ENCODE results near the gene CNGA1. TPM values are rescaled to one million over a fixed set of nuclear protein-coding genes. Genes with fewer than 3 reads are reported as not detected.

The CNGA1 gene
- total and polyA plus RNA-seq, 7 donors, result 0.15 to 1.1 (median 0.62) TPM

- no peak for DNase-seq
- ATAC-seq, result no peak
- Histone ChIP-seq H3K9me3 (no peaks in the 10 kb centered on the region), H3K27me3 (ENCODE audit: insufficient read depth in 3 of 3, low read length in 2 of 3) (no peaks in the 10 kb centered on the region), H3K4me3 (no peak overlapping the region), H3K36me3 (ENCODE audit: insufficient read depth in 1 of 2, low read depth in 1 of 2) (no peaks in the 10 kb centered on the region), H3K27ac (no peak overlapping the region), H3K4me1 (peaks cover 4% of the 10 kb centered on the region)
- TF ChIP-seq CTCF (IDR thresholded peaks at IDR 0.05), result no peak
- whole genome bisulfite sequencing, 3 donors, result 67 to 90% (median 77%) methylated on average over 4 of the region's 4 CpGs
- intact Hi-C loops (cut with DNase I), result no loop called here
Measured at GRCh38 chr4:48041535-48042137, 25.2 kb upstream of the CNGA1 start.

- no peak for TF ChIP-seq CTCF (IDR thresholded peaks at IDR 0.05)
Measured at GRCh38 chr4:48039561-48039960, 23.1 kb upstream of the CNGA1 start.

GRCh38 chr4:48038666-48039065 lies 22.2 kb upstream of the CNGA1 start:
- WGBS, 3 donors, result 10 to 17% (median 14%) methylated on average over 2 of the region's 2 CpGs
- no peaks in the 10 kb centered on the region for H3K36me3 ChIP-seq (ENCODE audit: insufficient read depth in 1 of 2, low read depth in 1 of 2)
- no peaks in the 10 kb centered on the region for H3K9me3 ChIP-seq
- DNase-seq (no peak), ATAC-seq (no peak)
- H3K4me3 ChIP-seq, result no peak overlapping the region
- intact Hi-C loops (cut with DNase I), result no loop called here
- no peak overlapping the region for H3K27ac ChIP-seq
- H3K4me1 ChIP-seq, result no peaks in the 10 kb centered on the region
- no peak for TF ChIP-seq CTCF (IDR thresholded peaks at IDR 0.05)
- no peaks in the 10 kb centered on the region for H3K27me3 ChIP-seq (ENCODE audit: insufficient read depth in 3 of 3, low read length in 2 of 3)

More at GRCh38 chr4:48039561-48039960, 23.1 kb upstream of the CNGA1 start:
- H3K36me3 ChIP-seq (ENCODE audit: insufficient read depth in 1 of 2, low read depth in 1 of 2), result no peaks in the 10 kb centered on the region
- no peaks in the 10 kb centered on the region for H3K27me3 ChIP-seq (ENCODE audit: insufficient read depth in 3 of 3, low read length in 2 of 3)
- no peak for DNase-seq
- intact Hi-C loops (cut with DNase I), result no loop called here
- ATAC-seq, result no peak
- H3K4me1 ChIP-seq, result no peaks in the 10 kb centered on the region
- no peak overlapping the region for H3K4me3 ChIP-seq
- H3K27ac ChIP-seq, result no peak overlapping the region
- H3K9me3 ChIP-seq, result no peaks in the 10 kb centered on the region

GRCh38 chr4:48037117-48037462 lies 20.6 kb upstream of the CNGA1 start:
- Histone ChIP-seq H3K4me3 (no peak overlapping the region), H3K27ac (no peak overlapping the region), H3K9me3 (no peaks in the 10 kb centered on the region), H3K4me1 (peaks cover 6% of the 10 kb centered on the region), H3K36me3 (ENCODE audit: insufficient read depth in 1 of 2, low read depth in 1 of 2) (no peaks in the 10 kb centered on the region), H3K27me3 (ENCODE audit: insufficient read depth in 3 of 3, low read length in 2 of 3) (no peaks in the 10 kb centered on the region)
- intact Hi-C loops (cut with DNase I), result no loop called here
- ATAC-seq, result no peak
- no peak for TF ChIP-seq CTCF (IDR thresholded peaks at IDR 0.05)
- DNase-seq, result no peak
- WGBS, 3 donors, result 73 to 78% (median 73%) methylated on average over 2 of the region's 2 CpGs

DNA sequence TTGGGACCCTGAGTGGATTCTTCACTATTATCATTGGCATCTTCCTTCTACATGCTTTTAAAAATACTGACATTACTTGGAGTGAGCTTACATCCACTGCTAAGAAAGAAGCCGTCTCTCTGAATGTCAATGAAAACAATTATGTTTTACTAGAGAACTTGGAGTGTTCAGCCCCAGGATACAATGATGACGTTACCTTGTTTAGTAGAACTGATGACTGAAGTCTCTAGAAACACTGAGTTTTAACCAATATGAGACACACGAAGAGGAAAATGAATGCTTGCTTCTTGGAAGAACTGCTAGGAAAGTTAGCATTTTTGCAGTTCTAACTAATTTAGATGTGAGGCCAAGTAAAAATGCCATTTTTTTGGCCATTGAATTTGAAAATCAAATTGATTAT lies 19.5 kb upstream of the CNGA1 start:
- H3K36me3 ChIP-seq (ENCODE audit: insufficient read depth in 1 of 2, low read depth in 1 of 2), result no peaks in the 10 kb centered on the region
- H3K4me3 ChIP-seq, result no peak overlapping the region
- H3K9me3 ChIP-seq, result no peaks in the 10 kb centered on the region
- DNase-seq (no peak), ATAC-seq (no peak)
- 75 to 86% (median 81%) methylated on average over 3 of the region's 3 CpGs for WGBS, 3 donors
- H3K27me3 ChIP-seq (ENCODE audit: insufficient read depth in 3 of 3, low read length in 2 of 3), result no peaks in the 10 kb centered on the region
- H3K27ac ChIP-seq, result no peak overlapping the region
- H3K4me1 ChIP-seq, result peaks cover 14% of the 10 kb centered on the region
- intact Hi-C loops (cut with DNase I), result no loop called here
- TF ChIP-seq CTCF (IDR thresholded peaks at IDR 0.05), result no peak

All from psoas muscle (tissue), 8 donors.